Liver (tissue), 9 donors: ENCODE data around the gene SLC9A4. TPM values are rescaled to one million over a fixed set of nuclear protein-coding genes. Genes with fewer than 3 reads are reported as not detected.

Source experiments
- DNase-seq: peaks from one replicate; pipeline ENCODE4 v3.0.0-alpha.2; 2017; ENCODE audit warnings: low spot score
- H3K27ac ChIP-seq, 2 donors: one replicate each; pipeline ENCODE4 v1.7.0; 2013; ENCODE audit warnings: inconsistent platforms in 2 of 2, low read length in 2 of 2, control low read depth in 1 of 2, low read depth in 1 of 2, mild to moderate bottlenecking in 1 of 2
- H3K27me3 ChIP-seq, 4 donors: one replicate each; pipeline versions ENCODE4 v1.6.1 to v1.7.0; 2013; ENCODE audit warnings: low read length in 3 of 4, inconsistent platforms in 1 of 4, mild to moderate bottlenecking in 1 of 4, moderate library complexity in 1 of 4; ENCODE audit not compliant: control insufficient read depth in 4 of 4, insufficient read depth in 4 of 4
- H3K36me3 ChIP-seq, 4 donors: one replicate each; pipeline versions ENCODE4 v1.6.1 to v1.7.0; 2013; ENCODE audit warnings: low read length in 3 of 4, mild to moderate bottlenecking in 3 of 4, low read depth in 1 of 4, moderate library complexity in 1 of 4; ENCODE audit not compliant: control insufficient read depth in 4 of 4, insufficient read depth in 3 of 4
- H3K4me1 ChIP-seq, 4 donors: one replicate each; pipeline versions ENCODE4 v1.6.1 to v1.7.0; 2013; ENCODE audit warnings: low read length in 3 of 4, mild to moderate bottlenecking in 3 of 4, moderate library complexity in 1 of 4; ENCODE audit not compliant: control insufficient read depth in 4 of 4, insufficient read depth in 4 of 4
- H3K4me3 ChIP-seq, 3 donors: one replicate each; pipeline versions ENCODE4 v1.6.1 to v1.7.0; 2013; ENCODE audit warnings: low read length in 3 of 3, control low read depth in 1 of 3, low read depth in 1 of 3, mild to moderate bottlenecking in 1 of 3
- H3K9ac ChIP-seq, 2 donors: one replicate each; pipeline ENCODE4 v1.7.0; 2013; ENCODE audit warnings: low read length in 2 of 2, mild to moderate bottlenecking in 2 of 2, moderate library complexity in 2 of 2, control low read depth in 1 of 2, low read depth in 1 of 2
- H3K9me3 ChIP-seq, 4 donors: one replicate each; pipeline versions ENCODE4 v1.6.1 to v1.7.0; 2013; ENCODE audit warnings: low read length in 3 of 4; ENCODE audit not compliant: control insufficient read depth in 4 of 4
- ATF3 ChIP-seq: IDR thresholded peaks from 2 replicates; pipeline ENCODE4 v1.6.1; 2016; ENCODE audit warnings: antibody characterized with exemption
- FOXA1 ChIP-seq: IDR thresholded peaks from 2 replicates; pipeline ENCODE4 v1.6.1; 2016; ENCODE audit warnings: antibody characterized with exemption
- GABPA ChIP-seq, 2 donors: IDR thresholded peaks in 1 of 2; conservative IDR thresholded peaks in 1 of 2; 2 replicates each; pipeline ENCODE4 v1.6.1; 2016; ENCODE audit warnings: antibody characterized with exemption in 2 of 2, mild to moderate bottlenecking in 1 of 2, moderate library complexity in 1 of 2
- HNF4A ChIP-seq, 2 donors: conservative IDR thresholded peaks; 2 replicates each; pipeline ENCODE4 v1.6.1; 2016; ENCODE audit warnings: antibody characterized with exemption in 2 of 2, mild to moderate bottlenecking in 2 of 2
- HNF4G ChIP-seq: IDR thresholded peaks from 2 replicates; pipeline ENCODE4 v1.6.1; 2016; ENCODE audit warnings: antibody characterized with exemption
- MAX ChIP-seq: IDR thresholded peaks from 2 replicates; pipeline ENCODE4 v1.6.1; 2016; ENCODE audit warnings: antibody characterized with exemption
- RXRA ChIP-seq, 2 donors: IDR thresholded peaks; 2 replicates each; pipeline ENCODE4 v1.6.1; 2017 to 2018; ENCODE audit warnings: antibody characterized with exemption in 2 of 2, mild to moderate bottlenecking in 1 of 2
- SP1 ChIP-seq: IDR thresholded peaks from 2 replicates; pipeline ENCODE4 v1.6.1; 2018; ENCODE audit warnings: antibody characterized with exemption, mild to moderate bottlenecking
- YY1 ChIP-seq: IDR thresholded peaks from 2 replicates; pipeline ENCODE4 v1.6.1; 2016; ENCODE audit warnings: antibody characterized with exemption, mild to moderate bottlenecking
- ZBTB33 ChIP-seq: IDR thresholded peaks from 2 replicates; pipeline ENCODE4 v1.6.1; 2016; ENCODE audit warnings: antibody characterized with exemption
- WGBS: extraction: QIAGEN DNeasy Blood & Tissue Kit; methylation state at CpG from one replicate; pipeline ENCODE4 v1.1.7; 2013; 5-methylcytosine and 5-hydroxymethylcytosine counted together
- polyA plus RNA-seq, 2 donors: library from polyadenylated mRNA; stranded (reverse) in 1 of 2; unstranded in 1 of 2; fragments of 200-250 nt in 1 of 2; fragments of >200 nt in 1 of 2; fragmentation: Nextera tagmentation in 1 of 2; extraction: Ambion mirVana in 1 of 2; gene quantifications; one replicate each; pipeline versions ENCODE4 v1.2.1 to v1.2.3, GENCODE V29; 2013 to 2015
- total RNA-seq, 2 donors: library from RNA; depleted of rRNA; stranded (reverse); fragments of >200 nt; gene quantifications; one replicate each; pipeline ENCODE4 v1.2.3, GENCODE V29; 2014
- donor health status: healthy.
- donor health status: healthy.
- donor health status: healthy.
- donor health status: healthy.
- donor health status: healthy.

Gene SLC9A4
- total and polyA plus RNA-seq, 4 donors = not detected

GRCh38 chr2:102478686-102479470, 5.9 kb downstream of the SLC9A4 start:
- Histone ChIP-seq H3K9ac (no peak overlapping the region), H3K36me3 (no peaks in the 10 kb centered on the region), H3K4me3 (no peak overlapping the region), H3K27ac (no peak overlapping the region), H3K9me3 (no peaks in the 10 kb centered on the region), H3K27me3 (peaks cover 0 to 2% (median 0%) of the 10 kb centered on the region in 4 donors), H3K4me1 (no peaks in the 10 kb centered on the region)
- no peak for DNase-seq
- WGBS = 89% methylated on average over 36 of the region's 36 CpGs
- TF ChIP-seq HNF4A (conservative IDR thresholded peaks at IDR 0.05) (no peak), YY1 (no peak), HNF4G (no peak), SP1 (no peak)

GRCh38 chr2:102480285-102481195, 7.5 kb downstream of the SLC9A4 start:
- TF ChIP-seq GABPA (IDR thresholded peaks at IDR 0.05 in 1 of 2, conservative IDR thresholded peaks at IDR 0.05 in 1 of 2) = no peak
- TF ChIP-seq ATF3 = no peak
- no peak for TF ChIP-seq HNF4G
- TF ChIP-seq YY1 = no peak
- no peak for TF ChIP-seq RXRA (IDR thresholded peaks at IDR 0.05)
- TF ChIP-seq MAX = no peak
- TF ChIP-seq ZBTB33 = no peak
- 83% methylated on average over 11 of the region's 11 CpGs for WGBS
- peaks cover 0 to 2% (median 0%) of the 10 kb centered on the region in 4 donors for H3K27me3 ChIP-seq
- no peaks in the 10 kb centered on the region for H3K36me3 ChIP-seq
- no peak overlapping the region for H3K4me3 ChIP-seq
- DNase-seq = no peak
- H3K4me1 ChIP-seq = no peaks in the 10 kb centered on the region
- H3K9me3 ChIP-seq = no peaks in the 10 kb centered on the region
- H3K9ac ChIP-seq = no peak overlapping the region
- no peak overlapping the region for H3K27ac ChIP-seq

GRCh38 chr2:102481931-102482330, 8.9 kb downstream of the SLC9A4 start:
- no peak for DNase-seq
- Histone ChIP-seq H3K9me3 (no peaks in the 10 kb centered on the region), H3K27me3 (peaks cover 0 to 2% (median 0%) of the 10 kb centered on the region in 4 donors), H3K4me1 (no peaks in the 10 kb centered on the region), H3K4me3 (no peak overlapping the region), H3K36me3 (no peaks in the 10 kb centered on the region), H3K27ac (no peak overlapping the region), H3K9ac (no peak overlapping the region)
- 78% methylated on average over 7 of the region's 7 CpGs for WGBS
- TF ChIP-seq GABPA (IDR thresholded peaks at IDR 0.05 in 1 of 2, conservative IDR thresholded peaks at IDR 0.05 in 1 of 2) (no peak), ZBTB33 (no peak), ATF3 (no peak), FOXA1 (no peak), HNF4G (no peak)
